IPS-NIHi7 (cell line): ENCODE results near the gene CBX5.
"Not testable (repeated sequence)": the region's sequence is repeated elsewhere in the genome, so short reads cannot be mapped to it uniquely, and the experiment has no call there.

Experiments used
- DNase-seq: peaks from one replicate; pipeline ENCODE4 v3.0.0; 2012; ENCODE audit warnings: mixed read lengths; ENCODE audit errors: extremely low spot score

The CBX5 gene

GRCh38 chr12:54279632-54280467, at the start of gene CBX5:
Gene CBX5, minus strand, starts transcription at chr12:54280122. Its CDS starts 22,472 bp downstream, at chr12:54257650.
- DNase-seq, result peak; percentile 92

- DNase-seq, result no peak
Observed at GRCh38 chr12:54328595-54329337, 48.8 kb upstream of the CBX5 start.

- not testable (repeated sequence) for DNase-seq
Observed at GRCh38 chr12:54325442-54326109, 45.7 kb upstream of the CBX5 start.

GRCh38 chr12:54324617-54325441, 44.9 kb upstream of the CBX5 start, which contains the start of gene COPZ1:
Gene COPZ1, plus strand, starts transcription at chr12:54325131. Its CDS starts 33 bp downstream, at chr12:54325164.
- peak; percentile 97 for DNase-seq

DNA sequence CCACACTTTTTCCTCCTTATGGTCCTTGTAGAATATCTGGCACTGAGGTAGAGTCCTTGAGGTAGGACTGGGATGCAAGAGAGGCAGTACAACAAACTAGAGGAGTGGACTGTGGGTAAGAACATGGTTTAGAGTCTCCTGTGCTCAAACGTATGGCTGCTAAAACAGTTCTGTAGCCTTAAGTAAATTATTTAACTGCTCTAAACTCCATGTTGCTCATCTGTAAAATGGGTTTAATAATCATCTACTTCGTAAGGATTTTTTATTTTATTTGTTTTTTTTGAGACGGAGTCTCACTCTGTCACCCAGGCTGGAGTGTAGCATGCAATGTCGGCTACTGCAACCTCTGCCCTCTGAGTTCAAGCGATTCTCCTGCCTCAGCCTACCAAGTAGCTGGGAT, 41.4 kb upstream of the CBX5 start:
- DNase-seq, result no peak

GRCh38 chr12:54312309-54312708, 32.4 kb upstream of the CBX5 start:
- not testable (repeated sequence) for DNase-seq

DNA sequence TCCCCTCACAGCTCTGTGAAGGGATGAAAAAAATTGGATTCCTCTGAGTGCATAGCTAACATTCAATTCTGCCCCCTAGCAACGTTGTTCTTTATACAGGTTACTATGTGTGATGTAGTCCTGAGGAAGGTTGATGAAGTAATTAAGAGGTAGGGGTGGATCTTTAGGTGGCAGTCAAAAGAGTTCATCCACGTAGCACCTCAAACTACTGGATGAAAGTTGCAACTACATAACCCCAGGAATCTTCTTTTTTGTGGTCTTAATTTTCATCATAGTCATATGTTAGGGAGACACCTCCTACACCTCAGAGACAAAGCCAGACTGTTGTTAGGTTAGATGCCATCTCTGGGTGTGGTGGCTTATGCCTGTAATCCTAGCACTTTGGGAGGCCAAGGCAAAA, 31.1 kb upstream of the CBX5 start:
- no peak for DNase-seq

DNA sequence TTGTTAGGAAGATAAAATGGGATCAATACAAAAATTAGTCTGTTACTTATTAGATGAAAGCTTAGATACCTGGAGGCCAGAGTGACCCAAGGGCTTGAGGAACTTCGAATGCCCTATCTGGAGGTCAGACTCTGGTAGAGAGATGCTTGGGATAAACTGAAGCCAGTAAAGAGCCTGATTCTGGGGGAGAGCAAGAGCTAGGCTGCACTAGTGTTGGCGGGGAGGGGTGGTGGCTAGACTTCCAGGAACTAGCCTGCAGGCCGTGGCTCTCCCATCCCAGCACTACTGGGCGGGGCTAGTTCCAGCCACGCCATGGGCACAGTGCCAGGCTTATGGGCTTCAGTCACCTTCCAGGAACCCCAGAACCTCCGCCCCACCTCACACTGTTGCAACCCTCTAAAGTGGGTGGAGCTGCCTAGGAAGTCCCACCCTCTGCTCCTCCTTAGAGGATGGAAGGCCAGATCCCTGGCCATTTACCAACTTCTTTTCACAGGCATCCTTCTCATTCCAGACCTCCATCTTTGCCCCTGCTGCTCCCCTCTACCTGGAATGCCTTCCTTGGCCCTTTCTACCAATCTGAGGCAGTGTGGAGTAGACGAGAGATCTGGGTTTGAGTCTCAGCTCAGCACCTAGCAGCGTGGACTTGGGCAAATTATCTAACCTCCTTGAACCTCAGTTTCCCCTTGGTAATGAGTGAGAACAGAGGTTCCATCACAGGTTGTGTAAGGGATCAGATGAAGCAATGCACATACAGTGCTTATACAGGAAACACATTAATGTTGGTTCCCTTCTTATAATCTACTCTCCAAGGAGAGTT, 27.2 kb upstream of the CBX5 start:
- no peak for DNase-seq

DNA sequence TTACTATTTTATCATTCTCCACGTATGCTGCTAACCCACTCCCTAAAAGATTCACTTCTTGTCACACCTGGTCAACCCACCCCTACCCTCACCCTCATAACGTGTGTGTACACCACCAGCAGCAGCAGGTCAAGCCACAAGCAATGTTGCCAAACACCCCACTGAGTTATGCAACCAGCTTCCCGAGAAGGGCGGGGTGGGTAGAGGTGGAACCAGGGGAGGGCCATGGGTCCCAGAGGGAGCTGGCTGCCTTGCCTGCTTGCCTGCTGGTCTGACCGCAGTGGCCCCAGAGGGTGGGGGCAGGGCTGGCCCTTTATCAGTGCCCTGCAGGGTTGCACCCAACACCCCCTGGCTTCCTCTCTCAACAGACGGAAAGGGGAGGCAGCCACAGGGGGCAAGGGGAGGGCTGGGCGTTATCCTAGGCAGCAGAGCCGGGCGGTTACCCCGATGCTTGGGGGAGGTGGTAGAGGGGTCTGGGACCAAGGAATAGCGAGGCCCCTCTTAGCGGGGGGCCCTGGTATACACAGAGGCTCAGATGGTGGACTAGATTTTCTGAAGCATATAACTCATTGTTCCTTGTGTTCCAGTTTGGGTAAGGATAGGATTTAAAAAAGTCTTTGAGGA, 24.4 kb upstream of the CBX5 start:
- peak; percentile 69 for DNase-seq

DNA sequence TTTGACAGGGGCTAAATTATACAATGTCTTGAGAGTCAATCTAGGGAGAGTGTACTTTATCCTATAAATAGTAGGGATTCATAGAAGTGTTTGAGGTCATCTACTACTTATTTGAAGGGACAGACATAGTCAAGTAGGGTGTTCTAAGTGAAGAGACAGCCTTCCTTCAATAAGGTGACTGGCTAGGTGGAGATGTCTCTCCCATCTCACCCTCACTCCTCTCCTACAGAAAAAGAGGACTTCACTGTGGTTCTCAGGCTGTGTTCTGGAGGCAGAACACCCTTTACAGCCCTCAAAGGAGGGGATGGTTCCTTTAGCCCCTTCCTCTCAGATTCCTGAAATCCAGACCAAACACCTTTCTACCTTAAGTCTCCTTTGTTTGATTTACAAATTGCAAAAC, 23.7 kb upstream of the CBX5 start:
- DNase-seq, result no peak

DNA sequence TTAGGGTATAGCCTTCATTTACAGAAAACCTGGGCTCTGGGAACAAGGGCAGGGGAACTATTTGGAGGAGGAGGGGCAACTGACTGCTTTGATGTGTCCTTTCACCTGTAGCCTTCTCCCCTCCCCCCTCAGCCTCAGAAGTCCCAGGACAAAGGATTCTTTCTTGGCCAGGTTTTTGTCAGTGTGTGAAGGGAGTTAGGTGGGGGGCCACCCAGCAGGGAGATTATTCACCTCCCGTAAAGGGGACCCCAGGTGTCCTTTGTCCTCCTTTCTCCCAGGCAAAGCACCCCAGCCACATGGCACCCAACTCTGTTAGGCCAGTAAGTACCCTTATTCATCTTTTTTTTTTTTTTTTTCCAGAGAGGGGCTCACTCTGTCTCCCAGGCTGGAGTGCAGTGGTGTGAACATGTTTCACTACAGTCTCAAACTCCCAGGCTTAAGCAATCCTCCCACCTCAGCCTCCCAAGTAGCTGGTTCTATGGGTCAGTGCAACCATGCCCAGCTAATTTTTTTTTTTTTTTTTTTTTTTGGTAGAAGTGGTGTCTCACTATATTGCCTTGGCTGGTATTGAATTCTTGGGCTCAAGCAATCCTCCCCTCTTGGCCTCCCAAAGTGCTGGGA, 21.6 kb upstream of the CBX5 start:
- peak; percentile 69 for DNase-seq

GRCh38 chr12:54300732-54301427, 21.0 kb upstream of the CBX5 start, which contains the start of gene NFE2:
Gene NFE2, minus strand, starts transcription at chr12:54301015. Its CDS starts 5,767 bp downstream, at chr12:54295248.
- peak; percentile 86 for DNase-seq

- no peak for DNase-seq
Observed at GRCh38 chr12:54300225-54300731, 20.4 kb upstream of the CBX5 start.

- DNase-seq, result no peak
Observed at GRCh38 chr12:54299515-54300224, 19.7 kb upstream of the CBX5 start.

GRCh38 chr12:54298904-54299303, 19.0 kb upstream of the CBX5 start:
- DNase-seq, result no peak

GRCh38 chr12:54296393-54297099, 16.6 kb upstream of the CBX5 start:
- no peak for DNase-seq

DNA sequence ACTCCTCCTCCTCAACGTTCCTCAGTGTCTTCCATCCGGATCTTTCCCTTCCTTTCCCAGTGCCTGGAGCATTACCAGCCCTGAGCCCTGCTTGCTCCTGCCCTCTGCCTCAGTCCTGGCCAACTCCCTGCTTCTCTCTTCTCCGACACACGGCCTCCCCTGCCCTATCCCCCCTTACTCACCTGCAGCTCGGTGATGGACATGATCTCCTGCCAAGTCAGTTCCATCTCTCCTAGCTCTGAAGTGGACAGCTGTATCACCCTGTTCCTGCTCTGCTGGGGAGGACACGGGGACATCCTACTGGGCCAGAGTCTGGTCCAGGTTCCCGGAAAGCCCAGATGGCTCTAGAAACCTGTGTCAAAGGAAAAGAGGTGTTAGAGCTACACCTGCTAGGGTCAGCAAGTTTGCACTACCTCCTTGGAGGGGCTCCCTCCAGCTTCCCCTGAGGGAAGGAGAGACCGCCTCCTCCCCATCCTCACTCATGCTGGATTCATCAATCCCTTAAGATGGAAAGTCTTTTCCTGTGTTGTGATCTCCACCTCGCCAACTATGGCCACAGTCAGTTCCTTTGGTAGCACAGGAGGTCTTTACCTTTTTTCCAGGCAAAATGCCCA, 15.1 kb upstream of the CBX5 start:
- DNase-seq, result no peak
